Testis (tissue), 2 donors: ENCODE results near the gene ATG7.

Experiments used
- CTCF ChIP-seq, 3 experiments: fragments of 450-650 bp in 2 of 3; fragments of 200-600 bp in 1 of 3; sonication (generic) in 1 of 3; IDR thresholded peaks; one replicate each; pipeline ENCODE4 v1.5.1; 2016 to 2019; ENCODE audit warnings: antibody characterized with exemption in 3 of 3, mild to moderate bottlenecking in 2 of 3, moderate library complexity in 1 of 3
- POLR2A ChIP-seq: fragments of 450-650 bp; IDR thresholded peaks from one replicate; pipeline ENCODE4 v1.6.1; 2017; ENCODE audit warnings: antibody characterized with exemption, mild to moderate bottlenecking, moderate library complexity

GRCh38 chr3:11329777-11330176 lies 57.6 kb downstream of the ATG7 start:
- no peak for TF ChIP-seq CTCF (IDR thresholded peaks at IDR 0.05)
- TF ChIP-seq POLR2A: no peak
